K562 (cell line): Measurements from ENCODE around the gene ZNF547. TPM values are rescaled to one million over a fixed set of nuclear protein-coding genes. Genes with fewer than 3 reads are reported as not detected.

Experiments
- CSDE1 ChIP-seq, 2 experiments: fragments of 450-650 bp; IDR thresholded peaks; 2 replicates each; pipeline ENCODE4 v1.6.1; 2016; ENCODE audit warnings: mild to moderate bottlenecking in 1 of 2
- CXXC5 ChIP-seq: fragments of 250-450 bp; sonication (Bioruptor Pico); IDR thresholded peaks from 2 replicates; pipeline ENCODE4 v1.8.0; 2022; ENCODE audit warnings: inconsistent platforms, mild to moderate bottlenecking, moderate library complexity
- FOS ChIP-seq: IDR thresholded peaks from 3 replicates; pipeline ENCODE4 v1.6.1; 2011; ENCODE audit not compliant: insufficient read length; ENCODE audit errors: extremely low read depth
- GABPB2 ChIP-seq: fragments of 250-450 bp; sonication (Bioruptor Pico); conservative IDR thresholded peaks from 2 replicates; pipeline ENCODE4 v1.5.1; 2021; ENCODE audit warnings: mild to moderate bottlenecking
- L3MBTL2 ChIP-seq: fragments of 450-650 bp; IDR thresholded peaks from 2 replicates; pipeline ENCODE4 v1.6.1; 2016; ENCODE audit warnings: mild to moderate bottlenecking, moderate library complexity
- MBD2 ChIP-seq: sonication (generic); IDR thresholded peaks from 2 replicates; pipeline ENCODE4 v1.6.1; 2016; ENCODE audit warnings: low read depth, borderline replicate concordance
- MED1 ChIP-seq: sonication (generic); formaldehyde crosslinking; IDR thresholded peaks from 2 replicates; pipeline ENCODE4 v1.8.1; 2023; ENCODE audit warnings: missing genetic modification reagents, borderline replicate concordance
- MLX ChIP-seq, 2 experiments: fragments of 450-650 bp in 1 of 2; sonication (generic) in 1 of 2; formaldehyde crosslinking; conservative IDR thresholded peaks; 2 replicates each; pipeline versions ENCODE4 v1.4.0 to v1.8.1; 2020 to 2022; ENCODE audit warnings: mild to moderate bottlenecking in 1 of 2, missing genetic modification reagents in 1 of 2
- NR2C2 ChIP-seq, 2 experiments: fragments of 200-800 bp in 1 of 2; sonication (Bioruptor generic) in 1 of 2; sonication (generic) in 1 of 2; formaldehyde crosslinking in 1 of 2; IDR thresholded peaks; 2 replicates each; pipeline versions ENCODE4 v1.6.1 to v1.8.0; 2016 to 2022; ENCODE audit warnings: mild to moderate bottlenecking in 1 of 2, missing compliant biosample characterization in 1 of 2, missing genetic modification characterization in 1 of 2, missing genetic modification reagents in 1 of 2
- SMAD4 ChIP-seq: fragments of 250-450 bp; sonication (Bioruptor Pico); conservative IDR thresholded peaks from 2 replicates; pipeline ENCODE4 v1.8.0; 2021; ENCODE audit warnings: inconsistent platforms, mild to moderate bottlenecking, moderate library complexity
- SRSF1 ChIP-seq: fragments of 200-400 bp; formaldehyde crosslinking; IDR thresholded peaks from 2 replicates; pipeline ENCODE4 v1.6.1; 2017; ENCODE audit warnings: mild to moderate bottlenecking, low read depth, low read length, moderate library complexity
- WHSC1 ChIP-seq: IDR thresholded peaks from one replicate; pipeline ENCODE4 v1.6.1; 2012; ENCODE audit warnings: low read length, control low read depth, inconsistent platforms
- ZNF121 ChIP-seq: sonication (generic); formaldehyde crosslinking; conservative IDR thresholded peaks from 2 replicates; pipeline ENCODE4 v1.8.0; 2022; ENCODE audit warnings: missing genetic modification reagents
- polyA plus RNA-seq, 8 experiments: library from polyadenylated mRNA; depleted of rRNA in 4 of 8; stranded (reverse) in 5 of 8; unstranded in 3 of 8; fragments of >200 nt; fragmentation: Nextera tagmentation in 2 of 8; fragmentation: Illumina TruSeq in 1 of 8; extraction: Ambion mirVana in 2 of 8; extraction: Trizol in 1 of 8; gene quantifications; 2 replicates each; pipeline versions ENCODE4 v1.2.1 to v1.2.3, GENCODE V29; 2011 to 2014; ENCODE audit warnings: inconsistent platforms in 1 of 8, missing spikeins in 1 of 8
- total RNA-seq, 7 experiments: library from RNA; depleted of rRNA in 6 of 7; stranded (reverse); fragments of >200 nt in 6 of 7; fragmentation: Illumina TruSeq in 2 of 7; extraction: Trizol in 2 of 7; gene quantifications; 2 replicates each; pipeline versions ENCODE4 v1.2.1 to v1.2.3, GENCODE V29; 2011 to 2021; ENCODE audit warnings: low replicate concordance in 1 of 7
- TF ChIP-seq, protein P1 (sequence below): fragments of 450-650 bp; formaldehyde crosslinking; IDR thresholded peaks from 2 replicates; pipeline ENCODE4 v1.4.0; 2020; ENCODE audit warnings: mild to moderate bottlenecking, moderate library complexity
- TF ChIP-seq, protein P2 (sequence below), 2 experiments: fragments of 450-650 bp in 1 of 2; sonication (generic) in 1 of 2; formaldehyde crosslinking in 1 of 2; IDR thresholded peaks in 1 of 2; conservative IDR thresholded peaks in 1 of 2; 2 replicates each; pipeline versions ENCODE4 v1.6.1 to v1.8.1; 2016 to 2023; ENCODE audit warnings: mild to moderate bottlenecking in 2 of 2, moderate library complexity in 2 of 2, inconsistent platforms in 1 of 2, missing genetic modification reagents in 1 of 2
- TF ChIP-seq, protein P3 (sequence below), 2 experiments: IDR thresholded peaks; 2 replicates each; pipeline ENCODE4 v1.6.1; 2011; ENCODE audit warnings: borderline replicate concordance in 1 of 2, control low read depth in 1 of 2, low read depth in 1 of 2, low read length in 1 of 2, mild to moderate bottlenecking in 1 of 2, mixed read lengths in 1 of 2, moderate library complexity in 1 of 2; ENCODE audit not compliant: insufficient read depth in 1 of 2, insufficient read length in 1 of 2, poor library complexity in 1 of 2, severe bottlenecking in 1 of 2; ENCODE audit errors: extremely low read depth in 1 of 2

The ZNF547 gene
- total and polyA plus RNA-seq, 9 of the 15 experiments (the other 6 are each of a cell fraction or from before 2014, with no cell fraction given) = 0.03 to 0.96 (median 0.30) TPM

GRCh38 chr19:57320180-57321084, 42.9 kb upstream of the ZNF547 start, which contains the start of gene ZNF543 (continued):
- TF ChIP-seq, protein P1, sequence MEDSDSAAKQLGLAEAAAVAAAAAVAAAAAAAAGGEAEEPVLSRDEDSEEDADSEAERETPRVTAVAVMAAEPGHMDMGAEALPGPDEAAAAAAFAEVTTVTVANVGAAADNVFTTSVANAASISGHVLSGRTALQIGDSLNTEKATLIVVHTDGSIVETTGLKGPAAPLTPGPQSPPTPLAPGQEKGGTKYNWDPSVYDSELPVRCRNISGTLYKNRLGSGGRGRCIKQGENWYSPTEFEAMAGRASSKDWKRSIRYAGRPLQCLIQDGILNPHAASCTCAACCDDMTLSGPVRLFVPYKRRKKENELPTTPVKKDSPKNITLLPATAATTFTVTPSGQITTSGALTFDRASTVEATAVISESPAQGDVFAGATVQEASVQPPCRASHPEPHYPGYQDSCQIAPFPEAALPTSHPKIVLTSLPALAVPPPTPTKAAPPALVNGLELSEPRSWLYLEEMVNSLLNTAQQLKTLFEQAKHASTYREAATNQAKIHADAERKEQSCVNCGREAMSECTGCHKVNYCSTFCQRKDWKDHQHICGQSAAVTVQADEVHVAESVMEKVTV (CRISPR knock-in tag) = no peak
- TF ChIP-seq, protein P2, sequence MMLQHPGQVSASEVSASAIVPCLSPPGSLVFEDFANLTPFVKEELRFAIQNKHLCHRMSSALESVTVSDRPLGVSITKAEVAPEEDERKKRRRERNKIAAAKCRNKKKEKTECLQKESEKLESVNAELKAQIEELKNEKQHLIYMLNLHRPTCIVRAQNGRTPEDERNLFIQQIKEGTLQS (IDR thresholded peaks at IDR 0.05) = peak; percentile 99
- TF ChIP-seq, protein P2 (CRISPR knock-in tag; conservative IDR thresholded peaks at IDR 0.05) = no peak
- TF ChIP-seq NR2C2 (CRISPR knock-in tag; IDR thresholded peaks at IDR 0.05) (no peak), NR2C2 (tag; IDR thresholded peaks at IDR 0.05) (peak; percentile 61), SMAD4 (0 out of 2 replicates have a peak, but pooled peaks have one; percentile 32), MBD2 (peak; percentile 50; the same call in 1 of the 2 replicates), SRSF1 (0 out of 2 replicates have a peak, but pooled peaks have one; percentile 45), MLX (CRISPR knock-in tag; conservative IDR thresholded peaks at IDR 0.05) (no peak), MED1 (CRISPR knock-in tag) (no peak), CXXC5 (CRISPR knock-in tag) (peak; percentile 96), CSDE1 (IDR thresholded peaks at IDR 0.05) (peak in 1 of 2 experiments; percentile 34; a peak in 1 of 4 replicates), L3MBTL2 (peak; percentile 66), FOS (peak; percentile 12), GABPB2 (CRISPR knock-in tag) (no peak), ZNF121 (CRISPR knock-in tag) (no peak), WHSC1 (no peak)
- TF ChIP-seq, protein P3, sequence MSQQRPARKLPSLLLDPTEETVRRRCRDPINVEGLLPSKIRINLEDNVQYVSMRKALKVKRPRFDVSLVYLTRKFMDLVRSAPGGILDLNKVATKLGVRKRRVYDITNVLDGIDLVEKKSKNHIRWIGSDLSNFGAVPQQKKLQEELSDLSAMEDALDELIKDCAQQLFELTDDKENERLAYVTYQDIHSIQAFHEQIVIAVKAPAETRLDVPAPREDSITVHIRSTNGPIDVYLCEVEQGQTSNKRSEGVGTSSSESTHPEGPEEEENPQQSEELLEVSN (IDR thresholded peaks at IDR 0.05; ENCODE audit: borderline replicate concordance in 1 of 2, extremely low read depth in 1 of 2, insufficient read depth in 1 of 2, insufficient read length in 1 of 2, low read depth in 1 of 2, low read length in 1 of 2, poor library complexity in 1 of 2, severe bottlenecking in 1 of 2) = peak; percentile 51 to 60
